Naive thymus-derived CD8-positive, alpha-beta T cell (primary cell): ENCODE results near the gene OR4K5. TPM values are rescaled to one million over a fixed set of nuclear protein-coding genes. Genes with fewer than 3 reads are reported as not detected.
A peak's percentile ranks its signal among the peaks of the same experiment; 100 is the strongest.

Source experiments
- ATAC-seq, 2 donors: fragments of 150-1000 bp; cut with Tn5 transposase in 1 of 2; sonication (Bioruptor Pico), chemical (Tn5 transposase) in 1 of 2; 1 replicate in 1 of 2; 2 replicates in 1 of 2; pipeline ENCODE4 v1.10.0; 2021; ENCODE audit warnings: mild to moderate bottlenecking in 2 of 2, moderate library complexity in 2 of 2
- POLR2A ChIA-PET: fragments of 350-600 bp; sonication (Branson Sonifier 250); formaldehyde crosslinking; loops from one replicate; lab custom pipeline; 2021; ENCODE audit warnings: antibody characterized with exemption; lab: Charles Lee
- DNase-seq, 10 donors: peaks; one replicate each; pipeline versions ENCODE4 v3.0.0 to v3.0.0-alpha.2; 2020 to 2022
- H3K27ac Mint-ChIP-seq, 10 donors: one replicate each; pipeline ENCODE4 v1.8.0; 2020 to 2022; ENCODE audit warnings: mild to moderate bottlenecking in 10 of 10, mixed read lengths in 10 of 10, moderate library complexity in 4 of 10, inconsistent platforms in 1 of 10
- H3K27me3 Mint-ChIP-seq, 5 donors: one replicate each; pipeline ENCODE4 v1.8.0; 2021 to 2022; ENCODE audit warnings: mixed read lengths in 5 of 5
- H3K36me3 Mint-ChIP-seq, 3 donors: one replicate each; pipeline ENCODE4 v1.8.0; 2020 to 2022; ENCODE audit warnings: mixed read lengths in 3 of 3, mild to moderate bottlenecking in 2 of 3, inconsistent platforms in 1 of 3
- H3K4me1 Mint-ChIP-seq, 4 donors: one replicate each; pipeline ENCODE4 v1.8.0; 2021 to 2022; ENCODE audit warnings: mixed read lengths in 4 of 4
- H3K4me3 Mint-ChIP-seq, 10 donors: one replicate each; pipeline ENCODE4 v1.8.0; 2020 to 2022; ENCODE audit warnings: mild to moderate bottlenecking in 10 of 10, mixed read lengths in 10 of 10, moderate library complexity in 6 of 10, inconsistent platforms in 1 of 10
- H3K9me3 Mint-ChIP-seq, 9 donors: one replicate each; pipeline ENCODE4 v1.8.0; 2020 to 2022; ENCODE audit warnings: mixed read lengths in 9 of 9, mild to moderate bottlenecking in 3 of 9, inconsistent platforms in 1 of 9, moderate library complexity in 1 of 9
- polyA plus RNA-seq, 3 donors: library from polyadenylated mRNA; unstranded; fragments of 300-500 nt; fragmentation: Illumina TruSeq; gene quantifications; one replicate each; pipeline ENCODE4 v1.2.3, GENCODE V29; 2021
- total RNA-seq, 8 experiments: library from RNA in 2 of 8; stranded (reverse) in 2 of 8; gene quantifications; one replicate each; pipeline ENCODE4 v1.2.3 and lab custom pipeline; 2021 to 2026

Gene OR4K5
- total RNA-seq (not detected), polyA plus RNA-seq (not detected), total RNA-seq (lab: John Stamatoyannopoulos, UW) (0 reads per million in 6 experiments)

GRCh38 chr14:19920021-19920657, at the start of gene OR4K5:
Gene OR4K5, plus strand, starts transcription at chr14:19920607. Its CDS starts 0 bp downstream, at chr14:19920607.
- Mint-ChIP-seq H3K9me3 (peaks cover 0 to 3% (median 0%) of the 10 kb centered on the region in 9 donors), H3K36me3 (no peaks in the 10 kb centered on the region), H3K27me3 (no peaks in the 10 kb centered on the region), H3K4me1 (no peaks in the 10 kb centered on the region), H3K27ac (no peak within 1 kb of the TSS), H3K4me3 (no peak within 1 kb of the TSS)
- no peak for DNase-seq
- no peak for ATAC-seq
- POLR2A ChIA-PET = no interaction called here

GRCh38 chr14:19873178-19873577, 47.2 kb upstream of the OR4K5 start:
- no peak for DNase-seq
- no peaks in the 10 kb centered on the region for H3K36me3 Mint-ChIP-seq
- H3K4me3 Mint-ChIP-seq = no peak overlapping the region
- no peaks in the 10 kb centered on the region for H3K4me1 Mint-ChIP-seq
- POLR2A ChIA-PET = no interaction called here
- ATAC-seq = no peak
- H3K27ac Mint-ChIP-seq = no peak overlapping the region
- no peaks in the 10 kb centered on the region for H3K9me3 Mint-ChIP-seq
- H3K27me3 Mint-ChIP-seq = peaks cover 0 to 1% (median 0%) of the 10 kb centered on the region in 5 donors

- Mint-ChIP-seq H3K4me1 (no peaks in the 10 kb centered on the region), H3K27me3 (peaks cover 0 to 1% (median 0%) of the 10 kb centered on the region in 5 donors), H3K4me3 (no peak within 1 kb of the TSS), H3K36me3 (no peaks in the 10 kb centered on the region), H3K9me3 (no peaks in the 10 kb centered on the region), H3K27ac (no peak within 1 kb of the TSS)
- POLR2A ChIA-PET = no interaction called here
- DNase-seq (no peak), ATAC-seq (no peak)
Observed at GRCh38 chr14:19874842-19875241, 45.6 kb upstream of the OR4K5 start, which contains the start of gene OR4K2. Gene OR4K2, plus strand, starts transcription at chr14:19875142. Its CDS starts 1,126 bp downstream, at chr14:19876268.

GRCh38 chr14:19878029-19878642, 42.3 kb upstream of the OR4K5 start:
- POLR2A ChIA-PET = no interaction called here
- H3K4me3 Mint-ChIP-seq = no peak overlapping the region

GRCh38 chr14:19895282-19895681, 25.1 kb upstream of the OR4K5 start:
- Mint-ChIP-seq H3K4me1 (no peaks in the 10 kb centered on the region), H3K27ac (no peak overlapping the region), H3K36me3 (peaks cover 0 to 29% (median 26%) of the 10 kb centered on the region in 3 donors), H3K27me3 (peaks cover 0 to 14% (median 2%) of the 10 kb centered on the region in 5 donors), H3K9me3 (peaks cover 7 to 58% (median 37%) of the 10 kb centered on the region in 9 donors), H3K4me3 (no peak overlapping the region)
- ATAC-seq (no peak), DNase-seq (no peak)
- POLR2A ChIA-PET = no interaction called here

More at GRCh38 chr14:19878029-19878642, 42.3 kb upstream of the OR4K5 start:
- ATAC-seq (no peak), DNase-seq (peak in 2 of 10 donors; percentile 11 to 16)
- Mint-ChIP-seq H3K4me1 (no peaks in the 10 kb centered on the region), H3K27me3 (peaks cover 0 to 1% (median 0%) of the 10 kb centered on the region in 5 donors), H3K9me3 (no peaks in the 10 kb centered on the region), H3K27ac (no peak overlapping the region), H3K36me3 (no peaks in the 10 kb centered on the region)

GRCh38 chr14:19900999-19901398, 19.4 kb upstream of the OR4K5 start:
- H3K27me3 Mint-ChIP-seq = peaks cover 0 to 26% (median 3%) of the 10 kb centered on the region in 5 donors
- peaks cover 9 to 59% (median 25%) of the 10 kb centered on the region in 9 donors for H3K9me3 Mint-ChIP-seq

GRCh38 chr14:19902409-19902808, 18.0 kb upstream of the OR4K5 start:
- DNase-seq (no peak), ATAC-seq (no peak)
- Mint-ChIP-seq H3K36me3 (peaks cover 0 to 5% (median 3%) of the 10 kb centered on the region in 3 donors), H3K4me1 (no peaks in the 10 kb centered on the region), H3K4me3 (no peak overlapping the region), H3K9me3 (peaks cover 5 to 45% (median 11%) of the 10 kb centered on the region in 9 donors), H3K27me3 (peaks cover 0 to 26% (median 3%) of the 10 kb centered on the region in 5 donors), H3K27ac (no peak overlapping the region)
- POLR2A ChIA-PET = no interaction called here

More at GRCh38 chr14:19900999-19901398, 19.4 kb upstream of the OR4K5 start:
- H3K4me1 Mint-ChIP-seq = no peaks in the 10 kb centered on the region
- POLR2A ChIA-PET = no interaction called here
- ATAC-seq (no peak), DNase-seq (no peak)
- H3K4me3 Mint-ChIP-seq = no peak overlapping the region
- no peak overlapping the region for H3K27ac Mint-ChIP-seq
- H3K36me3 Mint-ChIP-seq = peaks cover 0 to 15% (median 10%) of the 10 kb centered on the region in 3 donors

- Mint-ChIP-seq H3K4me3 (no peak overlapping the region), H3K27ac (no peak overlapping the region), H3K4me1 (no peaks in the 10 kb centered on the region), H3K36me3 (peaks cover 0 to 7% (median 3%) of the 10 kb centered on the region in 3 donors), H3K9me3 (peaks cover 6 to 27% (median 9%) of the 10 kb centered on the region in 9 donors), H3K27me3 (peaks cover 0 to 18% (median 6%) of the 10 kb centered on the region in 5 donors)
- POLR2A ChIA-PET = no interaction called here
- no peak for DNase-seq
- no peak for ATAC-seq
Observed at GRCh38 chr14:19906665-19907064, 13.7 kb upstream of the OR4K5 start.

- POLR2A ChIA-PET = no interaction called here
- no peaks in the 10 kb centered on the region for H3K4me1 Mint-ChIP-seq
- H3K36me3 Mint-ChIP-seq = peaks cover 0 to 10% (median 4%) of the 10 kb centered on the region in 3 donors
- ATAC-seq (no peak), DNase-seq (no peak)
- H3K9me3 Mint-ChIP-seq = peaks cover 2 to 16% (median 10%) of the 10 kb centered on the region in 9 donors
- no peak overlapping the region for H3K27ac Mint-ChIP-seq
- H3K4me3 Mint-ChIP-seq = no peak overlapping the region
- H3K27me3 Mint-ChIP-seq = peaks cover 0 to 13% (median 4%) of the 10 kb centered on the region in 5 donors
Observed at GRCh38 chr14:19911114-19911513, 9.3 kb upstream of the OR4K5 start.

- H3K36me3 Mint-ChIP-seq = no peaks in the 10 kb centered on the region
- H3K9me3 Mint-ChIP-seq = no peaks in the 10 kb centered on the region
- no peak overlapping the region for H3K27ac Mint-ChIP-seq
- H3K4me1 Mint-ChIP-seq = no peaks in the 10 kb centered on the region
- no peak overlapping the region for H3K4me3 Mint-ChIP-seq
- POLR2A ChIA-PET = no interaction called here
- no peak for ATAC-seq
- DNase-seq = no peak
- no peaks in the 10 kb centered on the region for H3K27me3 Mint-ChIP-seq
Observed at GRCh38 chr14:19917243-19917642, 3.2 kb upstream of the OR4K5 start.

- Mint-ChIP-seq H3K9me3 (no peaks in the 10 kb centered on the region), H3K27me3 (no peaks in the 10 kb centered on the region), H3K4me3 (no peak overlapping the region), H3K36me3 (no peaks in the 10 kb centered on the region), H3K27ac (no peak overlapping the region), H3K4me1 (no peaks in the 10 kb centered on the region)
- POLR2A ChIA-PET = no interaction called here
- ATAC-seq (peak in 1 of 2 donors; percentile 30), DNase-seq (no peak)
Observed at GRCh38 chr14:19917955-19918518, 2.4 kb upstream of the OR4K5 start.

- H3K27ac Mint-ChIP-seq = no peak overlapping the region
- DNase-seq (no peak), ATAC-seq (no peak)
- H3K9me3 Mint-ChIP-seq = no peaks in the 10 kb centered on the region
- H3K4me3 Mint-ChIP-seq = no peak overlapping the region
- H3K27me3 Mint-ChIP-seq = no peaks in the 10 kb centered on the region
- no peaks in the 10 kb centered on the region for H3K4me1 Mint-ChIP-seq
- H3K36me3 Mint-ChIP-seq = no peaks in the 10 kb centered on the region
- POLR2A ChIA-PET = no interaction called here
Observed at GRCh38 chr14:19918553-19919264, 1.7 kb upstream of the OR4K5 start.
